GM23248 (cell line): ENCODE measurements around the gene TUFM.

Experiments used
- EZH2 ChIP-seq: fragments of 200-600 bp; sonication (generic); IDR thresholded peaks from 2 replicates; pipeline ENCODE4 v1.6.1; 2018; ENCODE audit warnings: antibody characterized with exemption, mild to moderate bottlenecking; ENCODE audit not compliant: insufficient read depth, poor library complexity, severe bottlenecking
- EZH2phosphoT487 ChIP-seq: fragments of 200-600 bp; sonication (generic); IDR thresholded peaks from 2 replicates; pipeline ENCODE4 v1.6.1; 2018; ENCODE audit warnings: antibody characterized with exemption, moderate library complexity, mild to moderate bottlenecking, low read depth; ENCODE audit not compliant: insufficient read depth

- no peak for TF ChIP-seq EZH2
- TF ChIP-seq EZH2phosphoT487, result no peak
These were observed 10.0 kb downstream of the TUFM start for GRCh38 chr16:28835864-28836760.
